ENCODE measurements around the gene MET.

The MET gene

DNA sequence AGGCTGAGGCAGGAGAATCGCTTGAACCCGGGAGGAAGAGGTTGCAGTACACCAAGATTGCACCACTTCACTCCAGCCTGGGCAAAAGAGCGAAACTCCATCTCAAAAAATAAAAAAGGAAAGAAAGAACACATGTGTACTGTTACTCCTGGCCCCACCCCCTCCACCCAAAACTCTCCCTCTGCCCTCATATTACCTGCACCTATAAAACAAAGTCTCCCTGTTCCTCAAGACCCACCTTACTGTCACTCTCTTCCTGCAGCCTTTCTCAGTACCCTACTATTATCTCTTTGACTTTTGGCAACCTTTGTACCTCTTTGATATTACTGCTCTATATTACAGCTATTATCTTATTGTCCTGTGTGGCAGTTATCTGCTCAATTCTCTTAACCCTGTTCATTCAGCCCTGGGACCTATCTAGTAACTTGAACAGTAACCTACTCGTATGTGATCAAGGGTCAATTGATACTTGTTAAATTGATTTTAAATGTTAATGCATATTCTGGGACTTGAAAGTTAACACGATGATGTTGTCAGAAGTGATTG lies 121.9 kb downstream of the MET start:
- no peaks in the 10 kb centered on the region for H3K27me3 ChIP-seq (ENCODE audit: control insufficient read depth in 1 of 2, insufficient read depth in 2 of 2, low read length in 2 of 2)
- H3K9ac ChIP-seq (ENCODE audit: low read length) = no peak overlapping the region
- no peak overlapping the region for H3K4me3 ChIP-seq (ENCODE audit: low read depth in 1 of 2, low read length in 2 of 2)
- H3K27ac ChIP-seq (ENCODE audit: low read depth, low read length) = no peak overlapping the region
- no peaks in the 10 kb centered on the region for H3K9me3 ChIP-seq (ENCODE audit: low read length)
- no peaks in the 10 kb centered on the region for H3K4me1 ChIP-seq (ENCODE audit: insufficient read depth, low read length)
- no peaks in the 10 kb centered on the region for H3K36me3 ChIP-seq (ENCODE audit: insufficient read depth, low read length)

DNA sequence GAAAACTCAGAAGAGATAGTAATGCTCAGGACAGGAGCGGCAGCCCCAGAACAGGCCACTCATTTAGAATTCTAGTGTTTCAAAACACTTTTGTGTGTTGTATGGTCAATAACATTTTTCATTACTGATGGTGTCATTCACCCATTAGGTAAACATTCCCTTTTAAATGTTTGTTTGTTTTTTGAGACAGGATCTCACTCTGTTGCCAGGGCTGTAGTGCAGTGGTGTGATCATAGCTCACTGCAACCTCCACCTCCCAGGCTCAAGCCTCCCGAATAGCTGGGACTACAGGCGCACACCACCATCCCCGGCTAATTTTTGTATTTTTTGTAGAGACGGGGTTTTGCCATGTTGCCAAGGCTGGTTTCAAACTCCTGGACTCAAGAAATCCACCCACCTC lies 124.5 kb downstream of the MET start:
- H3K9me3 ChIP-seq (ENCODE audit: low read length) = no peaks in the 10 kb centered on the region
- H3K27ac ChIP-seq (ENCODE audit: low read depth, low read length) = no peak overlapping the region
- no peaks in the 10 kb centered on the region for H3K27me3 ChIP-seq (ENCODE audit: control insufficient read depth in 1 of 2, insufficient read depth in 2 of 2, low read length in 2 of 2)
- no peak overlapping the region for H3K4me3 ChIP-seq (ENCODE audit: low read depth in 1 of 2, low read length in 2 of 2)
- no peak overlapping the region for H3K9ac ChIP-seq (ENCODE audit: low read length)
- no peaks in the 10 kb centered on the region for H3K36me3 ChIP-seq (ENCODE audit: insufficient read depth, low read length)
- H3K4me1 ChIP-seq (ENCODE audit: insufficient read depth, low read length) = no peaks in the 10 kb centered on the region

DNA sequence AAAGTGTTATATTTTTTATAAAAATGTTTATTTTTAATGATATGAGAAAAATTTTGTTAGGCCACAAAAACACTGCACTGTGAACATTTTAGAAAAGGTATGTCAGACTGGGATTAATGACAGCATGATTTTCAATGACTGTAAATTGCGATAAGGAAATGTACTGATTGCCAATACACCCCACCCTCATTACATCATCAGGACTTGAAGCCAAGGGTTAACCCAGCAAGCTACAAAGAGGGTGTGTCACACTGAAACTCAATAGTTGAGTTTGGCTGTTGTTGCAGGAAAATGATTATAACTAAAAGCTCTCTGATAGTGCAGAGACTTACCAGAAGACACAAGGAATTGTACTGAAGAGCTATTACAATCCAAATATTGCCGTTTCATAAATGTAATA lies 125.6 kb downstream of the MET start:
- Histone ChIP-seq H3K36me3 (ENCODE audit: insufficient read depth, low read length) (no peaks in the 10 kb centered on the region), H3K27me3 (ENCODE audit: control insufficient read depth in 1 of 2, insufficient read depth in 2 of 2, low read length in 2 of 2) (no peaks in the 10 kb centered on the region), H3K4me3 (ENCODE audit: low read depth in 1 of 2, low read length in 2 of 2) (no peak overlapping the region), H3K27ac (ENCODE audit: low read depth, low read length) (no peak overlapping the region), H3K9me3 (ENCODE audit: low read length) (no peaks in the 10 kb centered on the region), H3K9ac (ENCODE audit: low read length) (no peak overlapping the region), H3K4me1 (ENCODE audit: insufficient read depth, low read length) (peaks cover 3% of the 10 kb centered on the region)

DNA sequence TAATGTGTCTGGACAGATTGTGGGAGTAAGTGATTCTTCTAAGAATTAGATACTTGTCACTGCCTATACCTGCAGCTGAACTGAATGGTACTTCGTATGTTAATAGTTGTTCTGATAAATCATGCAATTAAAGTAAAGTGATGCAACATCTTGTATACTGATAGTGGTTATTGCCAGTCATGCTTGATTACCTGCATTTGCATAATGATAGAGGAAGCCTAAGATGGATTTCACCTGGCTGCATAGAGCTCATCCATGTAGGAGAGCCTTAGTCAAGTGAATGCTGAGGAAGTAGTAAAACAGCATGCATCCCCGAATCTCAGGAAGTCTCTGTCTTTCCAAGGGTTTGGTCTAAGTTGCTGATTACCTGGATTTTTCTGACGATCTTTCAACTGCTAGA lies 126.2 kb downstream of the MET start:
- no peak overlapping the region for H3K9ac ChIP-seq (ENCODE audit: low read length)
- H3K4me1 ChIP-seq (ENCODE audit: insufficient read depth, low read length) = peaks cover 7% of the 10 kb centered on the region
- no peak overlapping the region for H3K4me3 ChIP-seq (ENCODE audit: low read depth in 1 of 2, low read length in 2 of 2)
- H3K27me3 ChIP-seq (ENCODE audit: control insufficient read depth in 1 of 2, insufficient read depth in 2 of 2, low read length in 2 of 2) = no peaks in the 10 kb centered on the region
- H3K9me3 ChIP-seq (ENCODE audit: low read length) = no peaks in the 10 kb centered on the region
- H3K36me3 ChIP-seq (ENCODE audit: insufficient read depth, low read length) = no peaks in the 10 kb centered on the region
- H3K27ac ChIP-seq (ENCODE audit: low read depth, low read length) = no peak overlapping the region

DNA sequence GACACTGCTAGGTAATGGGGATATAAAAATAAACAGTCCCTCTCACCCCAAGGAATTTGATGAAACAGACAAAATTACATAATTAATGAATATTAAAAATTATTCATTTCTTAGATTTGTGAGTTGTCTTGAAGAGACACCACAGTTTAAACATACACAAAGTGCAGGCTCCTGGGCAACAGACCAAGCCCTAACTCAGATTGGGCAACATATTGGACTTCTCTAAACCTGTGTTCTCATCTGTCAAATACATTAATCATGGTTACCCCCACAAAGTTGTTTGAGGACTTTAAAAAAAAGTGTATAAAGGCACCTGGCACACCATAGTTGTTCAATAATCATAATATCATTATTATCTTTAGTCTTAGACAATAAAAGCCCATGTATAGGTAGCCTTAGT lies 127.9 kb downstream of the MET start:
- H3K27ac ChIP-seq (ENCODE audit: low read depth, low read length) = no peak overlapping the region
- no peaks in the 10 kb centered on the region for H3K36me3 ChIP-seq (ENCODE audit: insufficient read depth, low read length)
- H3K4me3 ChIP-seq (ENCODE audit: low read depth in 1 of 2, low read length in 2 of 2) = no peak overlapping the region
- no peaks in the 10 kb centered on the region for H3K9me3 ChIP-seq (ENCODE audit: low read length)
- H3K9ac ChIP-seq (ENCODE audit: low read length) = no peak overlapping the region
- H3K4me1 ChIP-seq (ENCODE audit: insufficient read depth, low read length) = peaks cover 11% of the 10 kb centered on the region
- H3K27me3 ChIP-seq (ENCODE audit: control insufficient read depth in 1 of 2, insufficient read depth in 2 of 2, low read length in 2 of 2) = no peaks in the 10 kb centered on the region

DNA sequence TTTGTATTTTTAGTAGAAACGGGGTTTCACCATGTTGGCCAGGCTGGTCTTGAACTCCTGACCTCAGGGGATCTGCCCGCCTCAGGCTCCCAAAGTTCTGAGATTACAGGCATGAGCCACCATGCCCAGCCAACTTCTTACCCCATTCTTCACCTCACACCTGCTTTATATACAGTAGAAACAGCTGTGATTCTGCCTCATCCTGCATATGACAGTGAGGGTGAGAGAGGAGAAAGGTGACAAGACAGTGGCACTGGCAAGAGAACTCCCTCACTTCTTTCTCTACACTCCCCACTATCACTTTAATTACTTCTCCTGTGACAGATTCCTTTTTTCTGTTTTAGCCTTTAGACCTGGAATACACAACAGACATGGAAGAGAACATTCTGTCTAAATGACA lies 128.6 kb downstream of the MET start:
- H3K36me3 ChIP-seq (ENCODE audit: insufficient read depth, low read length) = no peaks in the 10 kb centered on the region
- H3K9ac ChIP-seq (ENCODE audit: low read length) = no peak overlapping the region
- H3K27me3 ChIP-seq (ENCODE audit: control insufficient read depth in 1 of 2, insufficient read depth in 2 of 2, low read length in 2 of 2) = no peaks in the 10 kb centered on the region
- no peaks in the 10 kb centered on the region for H3K9me3 ChIP-seq (ENCODE audit: low read length)
- H3K4me1 ChIP-seq (ENCODE audit: insufficient read depth, low read length) = peaks cover 18% of the 10 kb centered on the region
- H3K27ac ChIP-seq (ENCODE audit: low read depth, low read length) = no peak overlapping the region
- no peak overlapping the region for H3K4me3 ChIP-seq (ENCODE audit: low read depth in 1 of 2, low read length in 2 of 2)

DNA sequence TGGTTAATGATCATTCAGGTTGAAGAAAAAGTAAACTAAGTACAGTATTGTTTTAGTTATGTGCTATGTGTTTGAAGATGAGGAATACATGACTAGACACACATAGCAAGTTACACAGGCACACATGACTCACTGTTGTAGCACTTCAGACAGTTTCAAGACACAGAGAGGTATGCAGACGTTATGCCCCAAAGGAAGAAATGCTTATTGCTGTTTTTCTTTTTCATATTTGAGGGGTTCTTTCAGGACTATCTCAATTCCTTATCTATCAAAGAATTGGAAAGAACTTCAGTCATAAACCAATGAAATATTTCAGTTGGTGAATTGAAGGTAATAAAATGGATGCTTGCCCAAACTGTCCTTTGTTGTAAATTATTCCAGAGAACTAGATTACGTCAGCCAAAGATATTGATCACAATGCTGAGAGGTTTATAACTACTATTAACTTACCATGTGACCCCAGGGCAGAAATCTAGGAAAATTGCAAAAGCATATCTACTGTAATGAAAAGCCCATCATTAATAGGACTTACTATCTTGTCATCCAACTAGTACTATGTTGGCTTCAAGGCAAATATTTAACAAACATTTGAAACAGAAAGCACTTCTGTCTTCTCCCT lies 129.2 kb downstream of the MET start:
- Histone ChIP-seq H3K4me1 (ENCODE audit: insufficient read depth, low read length) (peaks cover 21% of the 10 kb centered on the region), H3K9me3 (ENCODE audit: low read length) (no peaks in the 10 kb centered on the region), H3K27ac (ENCODE audit: low read depth, low read length) (no peak overlapping the region), H3K27me3 (ENCODE audit: control insufficient read depth in 1 of 2, insufficient read depth in 2 of 2, low read length in 2 of 2) (no peaks in the 10 kb centered on the region), H3K36me3 (ENCODE audit: insufficient read depth, low read length) (no peaks in the 10 kb centered on the region), H3K4me3 (ENCODE audit: low read depth in 1 of 2, low read length in 2 of 2) (no peak overlapping the region), H3K9ac (ENCODE audit: low read length) (no peak overlapping the region)

DNA sequence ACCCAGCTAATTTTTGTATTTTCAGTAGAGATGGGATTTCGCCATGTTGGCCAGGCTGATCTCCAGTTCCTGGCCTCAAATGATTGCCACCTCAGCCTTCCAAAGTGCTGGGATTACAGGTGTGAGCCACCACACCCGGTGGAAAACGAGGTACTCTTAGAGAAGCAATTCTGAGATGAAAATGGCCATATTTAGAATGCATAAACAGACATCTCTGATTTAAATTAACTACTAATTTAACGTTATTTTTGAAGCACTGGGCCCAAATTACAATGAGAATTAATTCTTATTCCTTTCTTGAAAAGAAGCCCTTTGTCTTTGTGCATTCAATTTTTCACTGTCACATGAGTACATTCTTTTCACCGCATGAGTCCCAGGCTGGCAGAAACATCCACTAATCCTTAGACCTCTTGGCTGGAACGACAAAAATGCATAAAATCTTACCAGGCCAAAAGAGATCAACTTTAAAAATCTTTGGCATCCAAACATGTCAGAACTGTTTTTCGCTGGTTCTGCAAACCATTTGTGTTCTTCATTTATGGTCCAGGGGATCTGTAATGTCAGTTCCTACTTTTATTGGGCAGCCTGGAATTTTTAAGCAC lies 130.2 kb downstream of the MET start:
- H3K4me3 ChIP-seq (ENCODE audit: low read depth in 1 of 2, low read length in 2 of 2) = no peak overlapping the region
- H3K27ac ChIP-seq (ENCODE audit: low read depth, low read length) = no peak overlapping the region
- H3K36me3 ChIP-seq (ENCODE audit: insufficient read depth, low read length) = no peaks in the 10 kb centered on the region
- no peaks in the 10 kb centered on the region for H3K27me3 ChIP-seq (ENCODE audit: control insufficient read depth in 1 of 2, insufficient read depth in 2 of 2, low read length in 2 of 2)
- peaks cover 21% of the 10 kb centered on the region for H3K4me1 ChIP-seq (ENCODE audit: insufficient read depth, low read length)
- H3K9ac ChIP-seq (ENCODE audit: low read length) = no peak overlapping the region
- no peaks in the 10 kb centered on the region for H3K9me3 ChIP-seq (ENCODE audit: low read length)

DNA sequence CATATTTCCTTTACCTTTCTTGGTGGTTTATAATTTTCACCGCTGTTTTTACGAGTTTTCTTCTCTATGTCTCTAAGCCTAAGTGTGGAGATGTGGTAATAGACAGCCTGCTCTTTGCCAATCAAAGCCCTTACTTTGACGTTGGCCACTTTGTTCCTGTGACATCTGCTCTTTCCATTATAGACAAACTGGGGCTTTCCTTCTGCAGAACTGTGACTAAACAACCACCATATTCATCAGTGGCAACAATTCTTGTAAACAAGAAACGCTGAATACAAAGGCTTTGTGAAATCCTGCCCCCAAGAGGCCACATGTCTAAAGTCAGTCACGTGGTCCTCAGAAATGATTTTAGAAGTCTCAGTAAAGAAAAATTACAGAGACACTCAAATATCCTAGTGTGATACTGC lies 130.8 kb downstream of the MET start:
- Histone ChIP-seq H3K27ac (ENCODE audit: low read depth, low read length) (no peak overlapping the region), H3K4me3 (ENCODE audit: low read depth in 1 of 2, low read length in 2 of 2) (no peak overlapping the region), H3K4me1 (ENCODE audit: insufficient read depth, low read length) (peaks cover 21% of the 10 kb centered on the region), H3K36me3 (ENCODE audit: insufficient read depth, low read length) (no peaks in the 10 kb centered on the region), H3K9ac (ENCODE audit: low read length) (no peak overlapping the region), H3K9me3 (ENCODE audit: low read length) (no peaks in the 10 kb centered on the region), H3K27me3 (ENCODE audit: control insufficient read depth in 1 of 2, insufficient read depth in 2 of 2, low read length in 2 of 2) (no peaks in the 10 kb centered on the region)

DNA sequence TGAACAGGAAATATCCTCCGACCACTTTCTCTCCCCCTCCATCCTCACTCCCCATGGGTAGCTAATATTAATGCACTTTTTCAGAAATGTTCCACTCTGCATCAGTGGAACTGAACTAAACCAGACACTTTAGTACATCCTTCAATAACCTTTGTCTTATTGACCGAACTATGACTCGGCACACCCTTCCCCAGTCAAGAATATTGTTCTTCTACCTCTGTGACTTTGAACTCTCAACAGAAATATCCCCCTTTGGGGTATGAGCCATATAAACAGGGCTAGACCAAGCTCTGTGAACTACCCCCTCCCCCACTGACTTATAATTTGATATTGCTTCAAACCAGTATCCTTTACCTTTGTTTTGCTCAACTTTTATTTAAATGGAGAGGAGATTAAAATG lies 132.5 kb downstream of the MET start:
- Histone ChIP-seq H3K4me3 (ENCODE audit: low read depth in 1 of 2, low read length in 2 of 2) (no peak overlapping the region), H3K27ac (ENCODE audit: low read depth, low read length) (no peak overlapping the region), H3K9me3 (ENCODE audit: low read length) (no peaks in the 10 kb centered on the region), H3K27me3 (ENCODE audit: control insufficient read depth in 1 of 2, insufficient read depth in 2 of 2, low read length in 2 of 2) (no peaks in the 10 kb centered on the region), H3K9ac (ENCODE audit: low read length) (no peak overlapping the region), H3K36me3 (ENCODE audit: insufficient read depth, low read length) (no peaks in the 10 kb centered on the region), H3K4me1 (ENCODE audit: insufficient read depth, low read length) (peaks cover 24% of the 10 kb centered on the region)

DNA sequence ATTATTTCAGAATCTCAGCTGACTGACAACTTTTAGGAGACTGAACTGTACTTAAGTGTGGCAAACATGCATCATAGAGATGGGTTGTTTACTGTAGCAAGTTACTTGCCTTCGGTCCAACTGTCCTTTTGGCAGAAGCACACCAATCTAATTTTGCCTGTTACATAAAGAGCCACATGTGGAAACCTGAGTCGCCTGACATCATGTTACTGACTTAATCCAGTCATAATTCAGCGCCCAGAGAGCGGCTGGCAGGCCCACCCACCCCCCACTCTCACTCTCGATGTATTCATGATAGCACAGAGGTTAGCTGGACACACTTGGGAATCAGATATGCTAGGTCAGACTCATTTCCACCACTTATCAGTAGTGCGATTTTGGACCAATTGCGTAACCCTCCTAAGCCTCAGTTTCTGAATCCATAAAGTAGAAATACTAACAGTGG lies 133.1 kb downstream of the MET start:
- Histone ChIP-seq H3K27ac (ENCODE audit: low read depth, low read length) (no peak overlapping the region), H3K9ac (ENCODE audit: low read length) (no peak overlapping the region), H3K27me3 (ENCODE audit: control insufficient read depth in 1 of 2, insufficient read depth in 2 of 2, low read length in 2 of 2) (no peaks in the 10 kb centered on the region)

More for the DNA sequence above, 133.1 kb downstream of the MET start:
- Histone ChIP-seq H3K9me3 (ENCODE audit: low read length) (no peaks in the 10 kb centered on the region), H3K4me1 (ENCODE audit: insufficient read depth, low read length) (peaks cover 27% of the 10 kb centered on the region), H3K36me3 (ENCODE audit: insufficient read depth, low read length) (no peaks in the 10 kb centered on the region), H3K4me3 (ENCODE audit: low read depth in 1 of 2, low read length in 2 of 2) (no peak overlapping the region)
